ENCODE results near the gene TUBB. TPM values are rescaled to one million over a fixed set of nuclear protein-coding genes. Genes with fewer than 3 reads are reported as not detected.

The TUBB gene
- total RNA-seq, 1 experiment from 2014 or later = 886 TPM

GRCh38 chr6:30711758-30712380 lies 8.3 kb upstream of the TUBB start:
- ATAC-seq (no peak), DNase-seq (ENCODE audit: low read depth, low spot score) (no peak)
- H3K27ac ChIP-seq (ENCODE audit: low read depth, low read length) = no peak overlapping the region
- POLR2A ChIA-PET = no interaction called here
- H3K9me2 ChIP-seq (ENCODE audit: insufficient read depth) = no peaks in the 10 kb centered on the region
- TF ChIP-seq SIN3A (IDR thresholded peaks at IDR 0.05; ENCODE audit: low read depth) = no peak
- TF ChIP-seq CTCF (IDR thresholded peaks at IDR 0.05 in 2 of 3, conservative IDR thresholded peaks at IDR 0.05 in 1 of 3; ENCODE audit: borderline replicate concordance in 1 of 3, insufficient read depth in 1 of 3, low read depth in 2 of 3, low read length in 2 of 3) = no peak
- no peak for TF ChIP-seq EGR1 (IDR thresholded peaks at IDR 0.05; ENCODE audit: low read depth)
- no peak for TF ChIP-seq POLR2A (IDR thresholded peaks at IDR 0.05; ENCODE audit: borderline replicate concordance, extremely low read depth, insufficient read depth, insufficient read length)
- no peak for TF ChIP-seq ZBTB33 (IDR thresholded peaks at IDR 0.05; ENCODE audit: extremely low read depth, insufficient replicate concordance, low read length)
- no peak for TF ChIP-seq EZH2 (IDR thresholded peaks at IDR 0.05)
- TF ChIP-seq MAX (IDR thresholded peaks at IDR 0.05) = no peak
- no peak; the same call in 1 of the 2 replicates for TF ChIP-seq POLR2AphosphoS5 (IDR thresholded peaks at IDR 0.05; ENCODE audit: low read depth, low read length)
- TF ChIP-seq SRF (IDR thresholded peaks at IDR 0.05; ENCODE audit: low read depth) = no peak
- H3K4me2 ChIP-seq (ENCODE audit: low read length) = no peak overlapping the region
- H2AFZ ChIP-seq (ENCODE audit: low read depth, low read length, poor library complexity, severe bottlenecking) = no peak overlapping the region
- peaks cover 12 to 17% of the 10 kb centered on the region in 2 experiments for H3K4me1 ChIP-seq (ENCODE audit: control insufficient read depth in 1 of 2, insufficient read depth in 2 of 2, low read length in 2 of 2)
- H3K79me2 ChIP-seq (ENCODE audit: insufficient read depth, low read length) = peaks cover 12% of the 10 kb centered on the region
- intact Hi-C loops (cut with micrococcal nuclease) = no loop called here
- peaks cover 7 to 21% of the 10 kb centered on the region in 2 experiments; a peak in 2 of 4 replicates for H3K36me3 ChIP-seq (ENCODE audit: control insufficient read depth in 1 of 2, insufficient read depth in 2 of 2, low read length in 2 of 2)
- no TSS peak for BruUV-seq (replicated peaks)
- CTCF ChIA-PET = no interaction called here
- H3K27me3 ChIP-seq (ENCODE audit: insufficient read depth, low read length) = no peaks in the 10 kb centered on the region
- no peaks in the 10 kb centered on the region for H3K9me3 ChIP-seq (ENCODE audit: control insufficient read depth in 1 of 2, insufficient read depth in 1 of 2, low read depth in 1 of 2, low read length in 2 of 2)
- no peak overlapping the region for H3K4me3 ChIP-seq (replicated peaks in 1 of 2; ENCODE audit: low read depth in 1 of 2, low read length in 2 of 2)
- no peak overlapping the region for H3K9ac ChIP-seq (ENCODE audit: low read length)
- H4K20me1 ChIP-seq (ENCODE audit: insufficient read depth) = no peaks in the 10 kb centered on the region
- RAD21 ChIA-PET (ENCODE audit: low non-redundant PET in 1 of 2, low total read pairs in 2 of 2, uncharacterized antibody in 2 of 2, unreplicated experiment in 2 of 2) = no interaction called here

Measured in HCT116 (cell line).